Progenitor cell of endocrine pancreas (in vitro differentiated cells): ENCODE measurements around the gene EDC4. TPM values are rescaled to one million over a fixed set of nuclear protein-coding genes. Genes with fewer than 3 reads are reported as not detected.

ENCODE experiments used
- DNase-seq: peaks from one replicate; pipeline ENCODE4 v3.0.0; 2021; ENCODE audit warnings: low spot score; ENCODE audit not compliant: unreplicated experiment
- H3K27ac Mint-ChIP-seq: 2 replicates; pipeline ENCODE4 v1.8.0; 2021; ENCODE audit warnings: mild to moderate bottlenecking, moderate library complexity, mixed read lengths
- H3K27me3 Mint-ChIP-seq: 2 replicates; pipeline ENCODE4 v1.8.0; 2021; ENCODE audit warnings: mixed read lengths
- H3K36me3 Mint-ChIP-seq: 2 replicates; pipeline ENCODE4 v1.8.0; 2022; ENCODE audit warnings: mixed read lengths; ENCODE audit not compliant: insufficient read depth
- H3K4me1 Mint-ChIP-seq: 2 replicates; pipeline ENCODE4 v1.8.0; 2021; ENCODE audit warnings: low read depth, mixed read lengths
- H3K4me3 Mint-ChIP-seq: 2 replicates; pipeline ENCODE4 v1.8.0; 2021; ENCODE audit warnings: low read depth, mild to moderate bottlenecking, moderate library complexity, mixed read lengths
- H3K9me3 Mint-ChIP-seq: 2 replicates; pipeline ENCODE4 v1.8.0; 2021; ENCODE audit warnings: low read depth, mixed read lengths
- total RNA-seq: library from RNA; stranded (reverse); gene quantifications from 2 replicates; pipeline ENCODE4 v1.2.1, GENCODE V29; 2021
- TF ChIP-seq, protein P1 (sequence below): fragments of 200-600 bp; sonication (generic); IDR thresholded peaks from one replicate; pipeline ENCODE4 v1.5.0; 2021; ENCODE audit warnings: antibody characterized with exemption, mild to moderate bottlenecking; ENCODE audit not compliant: unreplicated experiment

Gene EDC4
- total RNA-seq, 1 donor from 2014 or later, result 110 TPM

DNA sequence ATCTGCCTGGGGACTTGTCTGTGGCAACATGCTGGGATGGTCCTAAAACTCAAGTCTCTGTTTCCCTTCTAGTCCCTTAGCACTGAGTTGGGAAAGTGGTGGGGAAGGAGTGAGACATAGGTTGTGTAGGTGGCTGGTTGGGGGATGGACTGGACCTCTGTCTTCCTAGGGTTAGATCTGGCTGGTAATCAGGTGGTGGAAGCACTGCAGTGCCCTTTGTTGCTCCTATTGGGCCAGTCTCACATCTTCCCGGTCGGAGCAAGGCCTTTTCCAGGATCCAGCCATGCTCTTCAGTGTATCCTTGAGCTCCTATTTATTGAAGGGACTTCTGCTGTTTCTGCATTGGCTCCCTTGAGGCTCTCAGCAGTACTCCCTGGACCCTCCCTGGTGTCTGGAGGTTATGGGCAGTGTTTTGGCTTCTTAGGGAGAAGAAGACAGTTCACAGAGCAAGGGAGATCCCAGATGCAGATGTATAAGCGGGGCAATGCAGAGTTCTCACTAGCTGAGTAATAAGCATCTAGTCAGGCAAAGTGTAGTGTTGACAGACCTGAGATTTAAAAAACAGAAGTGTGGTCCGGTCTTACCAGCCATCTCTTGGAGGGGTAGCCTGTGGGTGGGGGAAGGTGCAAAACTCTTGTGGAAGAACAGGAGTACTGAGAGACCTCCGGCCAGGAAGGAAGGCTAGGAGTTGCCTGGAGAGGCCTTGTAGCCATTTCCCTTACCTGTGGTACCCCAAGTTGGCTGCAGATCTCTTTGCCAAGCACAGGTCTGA, 27.4 kb upstream of the EDC4 start:
- peak overlapping the region; percentile 95 for H3K27ac Mint-ChIP-seq
- H3K36me3 Mint-ChIP-seq, result peaks cover 1% of the 10 kb centered on the region
- peaks cover 43% of the 10 kb centered on the region for H3K4me1 Mint-ChIP-seq
- peak overlapping the region; percentile 79 for H3K4me3 Mint-ChIP-seq
- DNase-seq, result no peak
- H3K9me3 Mint-ChIP-seq, result no peaks in the 10 kb centered on the region
- TF ChIP-seq, protein P1, sequence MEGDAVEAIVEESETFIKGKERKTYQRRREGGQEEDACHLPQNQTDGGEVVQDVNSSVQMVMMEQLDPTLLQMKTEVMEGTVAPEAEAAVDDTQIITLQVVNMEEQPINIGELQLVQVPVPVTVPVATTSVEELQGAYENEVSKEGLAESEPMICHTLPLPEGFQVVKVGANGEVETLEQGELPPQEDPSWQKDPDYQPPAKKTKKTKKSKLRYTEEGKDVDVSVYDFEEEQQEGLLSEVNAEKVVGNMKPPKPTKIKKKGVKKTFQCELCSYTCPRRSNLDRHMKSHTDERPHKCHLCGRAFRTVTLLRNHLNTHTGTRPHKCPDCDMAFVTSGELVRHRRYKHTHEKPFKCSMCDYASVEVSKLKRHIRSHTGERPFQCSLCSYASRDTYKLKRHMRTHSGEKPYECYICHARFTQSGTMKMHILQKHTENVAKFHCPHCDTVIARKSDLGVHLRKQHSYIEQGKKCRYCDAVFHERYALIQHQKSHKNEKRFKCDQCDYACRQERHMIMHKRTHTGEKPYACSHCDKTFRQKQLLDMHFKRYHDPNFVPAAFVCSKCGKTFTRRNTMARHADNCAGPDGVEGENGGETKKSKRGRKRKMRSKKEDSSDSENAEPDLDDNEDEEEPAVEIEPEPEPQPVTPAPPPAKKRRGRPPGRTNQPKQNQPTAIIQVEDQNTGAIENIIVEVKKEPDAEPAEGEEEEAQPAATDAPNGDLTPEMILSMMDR, result no peak
- no peaks in the 10 kb centered on the region for H3K27me3 Mint-ChIP-seq

DNA sequence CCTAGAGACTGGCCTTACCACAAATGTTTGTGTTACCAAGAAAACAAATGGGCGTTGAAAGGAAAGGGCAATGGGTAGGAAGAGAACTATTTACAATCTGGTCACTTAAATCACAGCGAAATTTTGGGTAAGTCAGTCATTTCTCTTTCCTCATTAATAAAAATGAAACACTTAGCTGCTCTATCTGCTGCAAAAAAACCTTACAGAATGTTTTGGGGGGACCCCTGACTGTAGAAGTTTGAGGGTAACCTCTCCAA, 26.9 kb upstream of the EDC4 start:
- Mint-ChIP-seq H3K27me3 (no peaks in the 10 kb centered on the region), H3K4me3 (peak overlapping the region; percentile 79), H3K27ac (peak overlapping the region; percentile 95), H3K9me3 (no peaks in the 10 kb centered on the region), H3K36me3 (peaks cover 1% of the 10 kb centered on the region), H3K4me1 (peaks cover 43% of the 10 kb centered on the region)
- TF ChIP-seq, protein P1, result no peak
- DNase-seq, result no peak

DNA sequence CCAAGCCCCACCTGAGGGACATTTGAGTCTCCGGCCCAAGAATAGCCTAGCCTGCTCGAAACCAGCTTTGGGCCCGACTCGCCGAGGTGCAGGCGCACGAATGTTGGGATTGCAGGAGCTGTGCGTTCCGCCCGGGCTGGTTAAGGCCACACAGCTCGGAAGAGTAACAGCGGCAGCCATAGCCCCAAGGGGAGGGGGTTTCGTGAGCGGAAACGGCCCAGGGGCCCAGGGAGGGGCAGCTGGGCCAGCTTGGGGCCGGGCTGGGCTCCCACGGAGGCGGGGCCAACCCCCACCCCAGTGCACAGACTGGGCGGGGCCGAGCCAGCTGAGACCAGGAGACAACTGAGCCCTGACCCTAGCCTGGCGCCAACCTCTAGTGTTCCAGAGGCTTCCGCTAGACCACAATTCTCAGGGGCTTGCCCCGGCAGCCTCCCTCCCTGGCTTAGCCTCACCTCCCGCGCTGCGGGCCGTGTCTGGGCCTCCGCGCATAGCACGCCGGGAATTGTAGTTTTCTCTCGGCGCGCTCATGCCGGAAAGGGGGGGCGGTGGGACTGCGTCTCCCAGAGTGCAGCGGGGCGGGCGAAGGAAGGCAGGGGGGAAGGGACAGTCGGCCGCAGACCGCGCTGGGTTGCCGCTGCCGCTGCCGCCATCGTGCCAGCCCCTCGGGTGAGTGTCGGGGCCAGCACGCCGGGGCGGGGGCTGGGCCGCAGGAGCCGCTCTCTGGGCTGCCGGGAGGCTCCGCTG, 26.4 kb upstream of the EDC4 start, which contains the start of gene NUTF2:
NUTF2 (plus strand) TSS at position 614 of the 744 bp plus-strand sequence. CDS start 18,198 bp downstream, outside the sequence.
- Mint-ChIP-seq H3K27me3 (no peaks in the 10 kb centered on the region), H3K36me3 (peaks cover 1% of the 10 kb centered on the region), H3K4me3 (peak within 1 kb of the TSS; percentile 90), H3K4me1 (peaks cover 41% of the 10 kb centered on the region), H3K27ac (peak within 1 kb of the TSS; percentile 98), H3K9me3 (no peaks in the 10 kb centered on the region)
- DNase-seq, result peak; percentile 97
- TF ChIP-seq, protein P1, result no peak

DNA sequence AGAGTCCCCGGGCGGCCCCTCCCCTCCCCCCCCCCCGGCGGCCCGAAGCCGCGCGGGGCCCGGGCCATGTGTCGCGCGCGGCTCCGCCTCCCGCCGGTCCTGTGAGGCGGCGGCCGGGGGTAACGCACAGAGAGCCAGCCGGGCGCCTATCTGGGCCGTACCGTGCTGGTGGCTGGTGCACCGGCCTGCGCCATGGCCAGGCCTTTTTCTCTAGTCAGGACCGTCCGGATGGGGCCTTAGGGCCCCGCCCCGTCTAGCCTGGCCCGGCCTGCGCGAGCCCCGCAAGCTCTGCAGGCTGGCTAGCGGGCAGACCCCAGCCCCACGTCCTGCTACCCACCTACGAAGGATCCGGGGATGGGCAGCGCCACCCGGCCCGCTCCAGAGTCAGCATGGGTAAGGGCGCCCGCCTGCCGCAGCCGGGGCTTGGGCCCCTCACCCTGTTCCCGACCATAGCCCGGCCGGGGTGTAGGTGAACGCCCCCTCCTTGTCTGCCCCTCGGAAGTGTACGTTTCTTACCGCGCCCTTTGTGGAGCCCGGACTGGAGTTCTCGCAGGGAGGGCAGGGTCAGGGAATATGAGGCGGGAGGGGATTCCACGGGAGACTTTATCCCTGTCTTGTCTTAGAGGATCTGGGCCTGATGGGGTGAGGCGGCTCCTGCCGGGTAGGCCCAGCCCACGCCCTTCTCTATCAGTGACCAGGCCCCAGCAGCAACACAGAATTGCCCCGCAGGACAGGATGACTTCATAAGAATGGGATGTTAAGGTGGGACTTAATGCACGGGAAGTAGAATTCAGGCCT, 25.6 kb upstream of the EDC4 start, which contains the start of gene CENPT:
CENPT (minus strand) TSS at position 630 of the 798 bp plus-strand sequence. CDS start 13,834 bp downstream, outside the sequence.
- H3K27ac Mint-ChIP-seq, result peak within 1 kb of the TSS; percentile 98
- peaks cover 1% of the 10 kb centered on the region for H3K36me3 Mint-ChIP-seq
- no peak for DNase-seq
- H3K4me3 Mint-ChIP-seq, result peak within 1 kb of the TSS; percentile 90
- TF ChIP-seq, protein P1, result no peak
- H3K27me3 Mint-ChIP-seq, result no peaks in the 10 kb centered on the region
- peaks cover 40% of the 10 kb centered on the region for H3K4me1 Mint-ChIP-seq
- H3K9me3 Mint-ChIP-seq, result no peaks in the 10 kb centered on the region

DNA sequence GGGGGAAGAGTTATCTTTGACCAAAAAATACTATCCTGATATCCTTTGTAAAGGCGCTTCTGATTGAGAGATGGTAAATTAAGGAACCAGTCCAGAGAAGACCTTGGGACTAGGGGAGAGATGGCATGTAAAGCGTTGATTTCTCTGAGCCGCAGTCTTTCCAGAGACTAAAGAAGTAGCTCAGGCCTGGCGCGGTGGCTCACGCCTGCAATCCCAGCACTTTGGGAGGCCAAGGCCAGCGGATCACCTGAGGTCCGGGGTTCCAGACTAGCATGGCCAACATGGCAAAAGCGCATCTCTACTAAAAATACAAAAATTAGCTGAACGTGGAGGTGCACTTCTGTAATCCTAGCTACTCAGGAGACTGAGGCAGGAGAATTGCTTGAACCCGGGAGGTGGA, 24.7 kb upstream of the EDC4 start:
- Mint-ChIP-seq H3K36me3 (peaks cover 1% of the 10 kb centered on the region), H3K27me3 (no peaks in the 10 kb centered on the region), H3K4me3 (peak overlapping the region; percentile 90), H3K9me3 (no peaks in the 10 kb centered on the region), H3K4me1 (peaks cover 37% of the 10 kb centered on the region), H3K27ac (peak overlapping the region; percentile 98)
- TF ChIP-seq, protein P1, result no peak
- no peak for DNase-seq
